ENCODE measurements around the gene SH2D6.

Gene SH2D6

GRCh38 chr2:85439986-85440385, 21.5 kb downstream of the SH2D6 start:
- DNase-seq (ENCODE audit: low read depth) = no peak

GRCh38 chr2:85440729-85441128, 22.2 kb downstream of the SH2D6 start:
- DNase-seq (ENCODE audit: low read depth) = no peak

- no peak for DNase-seq (ENCODE audit: low read depth)
Measured at GRCh38 chr2:85441864-85442263, 23.4 kb downstream of the SH2D6 start.

GRCh38 chr2:85444629-85445172, 26.2 kb downstream of the SH2D6 start:
- no peak for DNase-seq (ENCODE audit: low read depth)

GRCh38 chr2:85445316-85446295, 27.1 kb downstream of the SH2D6 start:
- peak; percentile 67 for DNase-seq (ENCODE audit: low read depth)

GRCh38 chr2:85446296-85447221, 28.0 kb downstream of the SH2D6 start:
- DNase-seq (ENCODE audit: low read depth) = no peak

- DNase-seq (ENCODE audit: low read depth) = no peak
Measured at GRCh38 chr2:85447222-85447585, 28.7 kb downstream of the SH2D6 start.

- no peak for DNase-seq (ENCODE audit: low read depth)
Measured at GRCh38 chr2:85448461-85449213, 30.1 kb downstream of the SH2D6 start.

GRCh38 chr2:85449214-85449588, 30.7 kb downstream of the SH2D6 start:
- DNase-seq (ENCODE audit: low read depth) = no peak

GRCh38 chr2:85452237-85452636, 33.7 kb downstream of the SH2D6 start:
- no peak for DNase-seq (ENCODE audit: low read depth)

- no peak for DNase-seq (ENCODE audit: low read depth)
Measured at GRCh38 chr2:85453571-85453970, 35.1 kb downstream of the SH2D6 start.

GRCh38 chr2:85455552-85456090, 37.1 kb downstream of the SH2D6 start:
- no peak for DNase-seq (ENCODE audit: low read depth)

GRCh38 chr2:85457043-85457442, 38.5 kb downstream of the SH2D6 start:
- no peak for DNase-seq (ENCODE audit: low read depth)

- peak; percentile 27 for DNase-seq (ENCODE audit: low read depth)
Measured at GRCh38 chr2:85457877-85458316, 39.4 kb downstream of the SH2D6 start.

- no peak for DNase-seq (ENCODE audit: low read depth)
Measured at GRCh38 chr2:85458601-85459563, 40.4 kb downstream of the SH2D6 start.

- DNase-seq (ENCODE audit: low read depth) = no peak
Measured at GRCh38 chr2:85459771-85460170, 41.3 kb downstream of the SH2D6 start.

- no peak for DNase-seq (ENCODE audit: low read depth)
Measured at GRCh38 chr2:85462322-85462721, 43.8 kb downstream of the SH2D6 start.

- no peak for DNase-seq (ENCODE audit: low read depth)
Measured at GRCh38 chr2:85468096-85468703, 49.7 kb downstream of the SH2D6 start.

- peak; percentile 28 for DNase-seq (ENCODE audit: low read depth)
Measured at GRCh38 chr2:85468704-85469349, 50.3 kb downstream of the SH2D6 start.
